HepG2 (cell line): Measurements from ENCODE around the gene P3H4. TPM values are rescaled to one million over a fixed set of nuclear protein-coding genes. Genes with fewer than 3 reads are reported as not detected.
A peak's percentile ranks its signal among the peaks of the same experiment; 100 is the strongest.

ENCODE experiments used
- HMG20B ChIP-seq: conservative IDR thresholded peaks from 2 replicates; pipeline ENCODE4 v1.6.1; 2016; ENCODE audit warnings: missing genetic modification reagents, missing compliant biosample characterization
- HMGXB3 ChIP-seq: sonication (generic); formaldehyde crosslinking; IDR thresholded peaks from 2 replicates; pipeline ENCODE4 v1.4.0; 2020; ENCODE audit warnings: missing genetic modification reagents, borderline replicate concordance
- HNF1A ChIP-seq, 2 experiments: sonication (generic) in 1 of 2; formaldehyde crosslinking in 1 of 2; IDR thresholded peaks; 2 replicates each; pipeline versions ENCODE4 v1.4.0 to v1.6.1; 2016 to 2020; ENCODE audit warnings: borderline replicate concordance in 1 of 2, low read depth in 1 of 2, mild to moderate bottlenecking in 1 of 2, missing genetic modification reagents in 1 of 2
- HNF4G ChIP-seq, 2 experiments: sonication (generic) in 1 of 2; formaldehyde crosslinking in 1 of 2; IDR thresholded peaks; 2 replicates each; pipeline versions ENCODE4 v1.4.0 to v1.6.1; 2011 to 2020; ENCODE audit warnings: borderline replicate concordance in 2 of 2, low read depth in 2 of 2, mild to moderate bottlenecking in 2 of 2, low read length in 1 of 2, missing genetic modification reagents in 1 of 2, moderate library complexity in 1 of 2
- HOXA7 ChIP-seq: sonication (generic); formaldehyde crosslinking; IDR thresholded peaks from 2 replicates; pipeline ENCODE4 v1.8.1; 2022; ENCODE audit warnings: mild to moderate bottlenecking, missing genetic modification reagents, moderate library complexity
- MTF1 ChIP-seq: sonication (generic); formaldehyde crosslinking; IDR thresholded peaks from 2 replicates; pipeline ENCODE4 v1.5.0; 2020; ENCODE audit warnings: missing genetic modification reagents
- NFE2L2 ChIP-seq: fragments of 150-350 bp; IDR thresholded peaks from 2 replicates; pipeline ENCODE4 v1.6.1; 2014; ENCODE audit warnings: low read length
- U2AF2 ChIP-seq: fragments of 200-400 bp; formaldehyde crosslinking; IDR thresholded peaks from 2 replicates; pipeline ENCODE4 v1.6.1; 2017; ENCODE audit warnings: low read depth, mild to moderate bottlenecking, low read length
- ZNF280B ChIP-seq: sonication (generic); formaldehyde crosslinking; IDR thresholded peaks from 2 replicates; pipeline ENCODE4 v1.5.0; 2020; ENCODE audit warnings: missing genetic modification reagents, mild to moderate bottlenecking, borderline replicate concordance
- ZNF350 ChIP-seq: sonication (generic); formaldehyde crosslinking; IDR thresholded peaks from 2 replicates; pipeline ENCODE4 v1.4.0; 2020; ENCODE audit warnings: mild to moderate bottlenecking, low read depth, missing genetic modification reagents, borderline replicate concordance
- ZNF800 ChIP-seq: sonication (generic); formaldehyde crosslinking; IDR thresholded peaks from 2 replicates; pipeline ENCODE4 v1.4.0; 2020; ENCODE audit warnings: missing genetic modification reagents
- ZNF841 ChIP-seq: sonication (generic); formaldehyde crosslinking; IDR thresholded peaks from 2 replicates; pipeline ENCODE4 v1.8.1; 2023; ENCODE audit warnings: missing genetic modification reagents, borderline replicate concordance
- polyA plus RNA-seq, 8 experiments: library from polyadenylated mRNA; depleted of rRNA in 3 of 8; stranded (reverse) in 7 of 8; unstranded in 1 of 8; fragments of >200 nt; fragmentation: Illumina TruSeq in 4 of 8; extraction: Trizol in 4 of 8; gene quantifications; 2 replicates each; pipeline versions ENCODE4 v1.2.1 to v1.2.3, GENCODE V29; 2011 to 2016; ENCODE audit warnings: low read depth in 4 of 8, missing spikeins in 1 of 8, mixed read lengths in 1 of 8; ENCODE audit not compliant: insufficient read depth in 1 of 8
- total RNA-seq, 5 experiments: library from RNA; depleted of rRNA; stranded (reverse); fragments of >200 nt; fragmentation: Illumina TruSeq; extraction: Trizol; gene quantifications; 2 replicates each; pipeline ENCODE4 v1.2.3, GENCODE V29; 2016; ENCODE audit warnings: low read depth in 1 of 5
- TF ChIP-seq, protein P1 (sequence below): sonication (generic); formaldehyde crosslinking; IDR thresholded peaks from 2 replicates; pipeline ENCODE4 v1.8.0; 2022; ENCODE audit warnings: mild to moderate bottlenecking, missing genetic modification reagents, moderate library complexity

Gene P3H4
- total and polyA plus RNA-seq, 2 of the 13 experiments (the other 11 are each of a cell fraction or from before 2014, with no cell fraction given) = 37.1 to 50.6 TPM

- TF ChIP-seq MTF1 (no peak), NFE2L2 (no peak), HNF4G (IDR thresholded peaks at IDR 0.05; ENCODE audit: borderline replicate concordance, low read depth, low read length) (peak; percentile 32; the same call in 1 of the 2 replicates), HNF4G (CRISPR knock-in tag; IDR thresholded peaks at IDR 0.05; ENCODE audit: borderline replicate concordance, low read depth) (peak; percentile 39; the same call in 1 of the 2 replicates), HOXA7 (no peak), HNF1A (IDR thresholded peaks at IDR 0.05; ENCODE audit: low read depth) (no peak), HNF1A (CRISPR knock-in tag; IDR thresholded peaks at IDR 0.05; ENCODE audit: borderline replicate concordance) (no peak), ZNF800 (CRISPR knock-in tag) (peak; percentile 71), U2AF2 (no peak), HMG20B (CRISPR knock-in tag) (no peak), ZNF280B (CRISPR knock-in tag) (no peak; the same call in 1 of the 2 replicates), HMGXB3 (CRISPR knock-in tag) (peak; percentile 64; the same call in 1 of the 2 replicates), ZNF841 (CRISPR knock-in tag) (no peak; the same call in 1 of the 2 replicates), ZNF350 (CRISPR knock-in tag) (no peak)
- TF ChIP-seq, protein P1, sequence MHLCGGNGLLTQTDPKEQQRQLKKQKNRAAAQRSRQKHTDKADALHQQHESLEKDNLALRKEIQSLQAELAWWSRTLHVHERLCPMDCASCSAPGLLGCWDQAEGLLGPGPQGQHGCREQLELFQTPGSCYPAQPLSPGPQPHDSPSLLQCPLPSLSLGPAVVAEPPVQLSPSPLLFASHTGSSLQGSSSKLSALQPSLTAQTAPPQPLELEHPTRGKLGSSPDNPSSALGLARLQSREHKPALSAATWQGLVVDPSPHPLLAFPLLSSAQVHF (CRISPR knock-in tag) = 0 out of 2 replicates have a peak, but pooled peaks have one; percentile 44
These were observed 25.3 kb downstream of the P3H4 start, which contains the start of gene JUP (continued) for GRCh38 chr17:41786227-41787020.
